ENCODE measurements around the gene LHPP.

Gene LHPP

GRCh38 chr10:124470544-124471434, 9.2 kb downstream of the LHPP start:
- DNase-seq (ENCODE audit: low read depth): no peak

- DNase-seq (ENCODE audit: low read depth): no peak
These were observed 10.4 kb downstream of the LHPP start for GRCh38 chr10:124472071-124472470.

- no peak for DNase-seq (ENCODE audit: low read depth)
These were observed 11.4 kb downstream of the LHPP start for GRCh38 chr10:124473070-124473469.

- DNase-seq (ENCODE audit: low read depth): no peak
These were observed 13.0 kb downstream of the LHPP start for GRCh38 chr10:124474514-124475070.

- no peak for DNase-seq (ENCODE audit: low read depth)
These were observed 14.6 kb downstream of the LHPP start for GRCh38 chr10:124476043-124476725.

GRCh38 chr10:124477614-124478363, 16.2 kb downstream of the LHPP start:
- no peak for DNase-seq (ENCODE audit: low read depth)

- DNase-seq (ENCODE audit: low read depth): no peak
These were observed 16.9 kb downstream of the LHPP start for GRCh38 chr10:124478515-124478914.

GRCh38 chr10:124480860-124481259, 19.2 kb downstream of the LHPP start:
- DNase-seq (ENCODE audit: low read depth): no peak

GRCh38 chr10:124481717-124482116, 20.1 kb downstream of the LHPP start:
- no peak for DNase-seq (ENCODE audit: low read depth)

GRCh38 chr10:124482236-124482800, 20.7 kb downstream of the LHPP start:
- no peak for DNase-seq (ENCODE audit: low read depth)

GRCh38 chr10:124482876-124483275, 21.3 kb downstream of the LHPP start:
- no peak for DNase-seq (ENCODE audit: low read depth)

GRCh38 chr10:124484031-124484430, 22.4 kb downstream of the LHPP start:
- DNase-seq (ENCODE audit: low read depth): no peak

- DNase-seq (ENCODE audit: low read depth): no peak
These were observed 23.0 kb downstream of the LHPP start for GRCh38 chr10:124484661-124485060.

- DNase-seq (ENCODE audit: low read depth): no peak
These were observed 25.0 kb downstream of the LHPP start for GRCh38 chr10:124486635-124487034.

- DNase-seq (ENCODE audit: low read depth): no peak
These were observed 29.5 kb downstream of the LHPP start for GRCh38 chr10:124491105-124491504.

GRCh38 chr10:124492266-124492665, 30.6 kb downstream of the LHPP start:
- no peak for DNase-seq (ENCODE audit: low read depth)

- no peak for DNase-seq (ENCODE audit: low read depth)
These were observed 31.7 kb downstream of the LHPP start for GRCh38 chr10:124493214-124493882.

GRCh38 chr10:124494046-124494807, 32.6 kb downstream of the LHPP start:
- DNase-seq (ENCODE audit: low read depth): no peak

GRCh38 chr10:124495162-124495561, 33.5 kb downstream of the LHPP start:
- no peak for DNase-seq (ENCODE audit: low read depth)

- DNase-seq (ENCODE audit: low read depth): no peak
These were observed 34.1 kb downstream of the LHPP start for GRCh38 chr10:124495725-124496124.

GRCh38 chr10:124496150-124496549, 34.5 kb downstream of the LHPP start:
- DNase-seq (ENCODE audit: low read depth): no peak
